ENCODE results near the gene MIS12. TPM values are rescaled to one million over a fixed set of nuclear protein-coding genes. Genes with fewer than 3 reads are reported as not detected.

Gene MIS12
- total RNA-seq, 4 donors from 2014 or later, result 6.2 to 28.8 (median 14.8) TPM

GRCh38 chr17:5443728-5444127 is 42.6 kb upstream of the MIS12 start:
- TF ChIP-seq POLR2A (IDR thresholded peaks at IDR 0.05) (no peak), CTCF (IDR thresholded peaks at IDR 0.05) (no peak)
- Histone ChIP-seq H3K9me3 (no peaks in the 10 kb centered on the region), H3K4me3 (no peak overlapping the region), H3K36me3 (peaks cover 9 to 69% (median 25%) of the 10 kb centered on the region in 3 donors), H3K4me1 (peaks cover 0 to 9% (median 5%) of the 10 kb centered on the region in 3 donors), H3K27ac (no peak overlapping the region), H3K27me3 (no peaks in the 10 kb centered on the region)
- 87 to 88% methylated on average over 5 to 6 of the region's 6 CpGs for WGBS, 2 donors
- intact Hi-C loops (cut with DNase I), result no loop called here
- no peak for DNase-seq

GRCh38 chr17:5444209-5444608 is 42.2 kb upstream of the MIS12 start:
- Histone ChIP-seq H3K9me3 (no peaks in the 10 kb centered on the region), H3K36me3 (peaks cover 9 to 74% (median 25%) of the 10 kb centered on the region in 3 donors), H3K27me3 (no peaks in the 10 kb centered on the region), H3K27ac (no peak overlapping the region), H3K4me3 (no peak overlapping the region), H3K4me1 (peaks cover 0 to 8% (median 5%) of the 10 kb centered on the region in 3 donors)
- 93 to 95% methylated on average over 9 to 18 of the region's 22 CpGs for WGBS, 2 donors
- DNase-seq, result no peak
- TF ChIP-seq CTCF (IDR thresholded peaks at IDR 0.05) (no peak), POLR2A (IDR thresholded peaks at IDR 0.05) (no peak)
- intact Hi-C loops (cut with DNase I), result no loop called here

DNA sequence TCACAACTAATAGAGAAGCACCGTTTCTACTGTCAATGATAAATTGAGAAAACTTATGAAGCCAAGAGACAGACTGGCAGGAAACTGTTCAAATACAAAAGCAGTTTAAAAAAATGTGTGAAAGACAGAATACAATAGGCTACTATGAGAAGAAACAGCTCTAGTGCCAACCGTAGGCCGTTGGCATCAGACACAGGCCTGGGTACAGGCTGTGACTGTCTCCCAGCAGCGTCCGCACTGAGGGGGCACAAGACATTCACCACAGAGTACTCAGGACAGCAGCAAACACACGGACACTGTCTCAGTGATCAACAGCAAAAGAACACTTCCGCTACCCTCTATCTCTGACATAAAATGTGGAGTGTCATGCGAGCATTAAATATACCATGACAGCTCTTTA is 39.6 kb upstream of the MIS12 start:
- Histone ChIP-seq H3K4me3 (no peak overlapping the region), H3K4me1 (no peaks in the 10 kb centered on the region), H3K36me3 (peaks cover 9 to 97% (median 35%) of the 10 kb centered on the region in 3 donors), H3K9me3 (no peaks in the 10 kb centered on the region), H3K27ac (no peak overlapping the region), H3K27me3 (no peaks in the 10 kb centered on the region)
- intact Hi-C loops (cut with DNase I), result no loop called here
- no peak for DNase-seq
- WGBS, 2 donors, result 81 to 87% methylated on average over 8 of the region's 8 CpGs
- no peak for TF ChIP-seq POLR2A (IDR thresholded peaks at IDR 0.05)
- no peak for TF ChIP-seq CTCF (IDR thresholded peaks at IDR 0.05)

DNA sequence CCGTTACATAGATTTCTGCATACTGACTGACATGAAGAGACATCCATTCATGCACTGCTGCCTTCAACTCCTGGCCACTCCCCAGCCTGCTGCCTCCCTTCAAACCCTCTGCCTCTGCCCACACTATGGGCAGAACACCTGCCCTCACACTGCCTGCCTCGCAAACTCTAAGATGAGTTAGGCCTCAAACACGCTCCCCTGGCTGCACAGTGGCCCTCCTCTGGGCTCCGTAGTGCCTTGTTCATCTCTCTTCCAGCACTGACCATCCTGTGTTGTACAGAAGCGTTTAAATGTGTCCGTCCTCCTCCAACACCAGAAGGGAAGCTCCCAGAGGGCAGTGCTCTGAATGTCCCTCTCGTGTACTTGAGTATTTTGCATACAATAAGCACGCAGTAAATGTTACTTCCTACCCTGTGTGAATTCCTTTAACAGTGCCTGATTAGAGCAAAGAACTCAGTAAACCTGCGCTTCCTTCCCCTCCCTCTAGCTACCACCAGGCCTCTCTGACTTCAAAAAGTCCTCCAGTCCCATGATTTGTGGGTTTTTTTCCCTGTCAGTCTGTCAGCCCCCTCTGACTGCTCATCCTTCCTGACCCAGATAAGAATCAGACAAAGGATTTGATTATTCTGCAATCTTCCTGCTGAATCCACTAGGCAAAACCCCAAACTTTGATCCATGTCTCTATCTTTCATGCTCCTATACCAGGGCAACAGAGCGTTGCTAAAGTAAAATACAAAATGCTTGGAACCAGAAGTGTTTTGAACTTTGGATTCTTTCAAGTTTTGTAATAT is 21.5 kb upstream of the MIS12 start:
- TF ChIP-seq CTCF (IDR thresholded peaks at IDR 0.05) (no peak), POLR2A (IDR thresholded peaks at IDR 0.05) (no peak)
- 87 to 93% methylated on average over 8 to 10 of the region's 10 CpGs for WGBS, 2 donors
- H3K27me3 ChIP-seq, result no peaks in the 10 kb centered on the region

GRCh38 chr17:5466295-5466694 is 20.1 kb upstream of the MIS12 start:
- Histone ChIP-seq H3K27me3 (no peaks in the 10 kb centered on the region), H3K9me3 (no peaks in the 10 kb centered on the region), H3K36me3 (peaks cover 0 to 23% (median 0%) of the 10 kb centered on the region in 3 donors), H3K4me3 (no peak overlapping the region), H3K4me1 (peaks cover 3 to 29% (median 17%) of the 10 kb centered on the region in 3 donors), H3K27ac (no peak overlapping the region)
- no peak for TF ChIP-seq POLR2A (IDR thresholded peaks at IDR 0.05)
- TF ChIP-seq CTCF (IDR thresholded peaks at IDR 0.05), result no peak
- intact Hi-C loops (cut with DNase I), result no loop called here
- DNase-seq, result no peak
- 88 to 97% methylated on average over 4 of the region's 4 CpGs for WGBS, 2 donors

More for the DNA sequence above, 21.5 kb upstream of the MIS12 start:
- Histone ChIP-seq H3K9me3 (no peaks in the 10 kb centered on the region), H3K36me3 (peaks cover 0 to 37% (median 8%) of the 10 kb centered on the region in 3 donors), H3K27ac (no peak overlapping the region), H3K4me1 (peaks cover 3 to 29% (median 17%) of the 10 kb centered on the region in 3 donors), H3K4me3 (no peak overlapping the region)
- intact Hi-C loops (cut with DNase I), result no loop called here
- no peak for DNase-seq
